Lower leg skin (tissue), 4 donors: ENCODE results near the gene REV3L. TPM values are rescaled to one million over a fixed set of nuclear protein-coding genes. Genes with fewer than 3 reads are reported as not detected.

ENCODE experiments used
- DNase-seq, 2 donors: peaks; one replicate each; pipeline ENCODE4 v3.0.0-alpha.2; 2019; ENCODE audit warnings: low spot score in 2 of 2
- H3K4me3 ChIP-seq: fragments of 200-600 bp; sonication (generic); 2 replicates; pipeline ENCODE4 v1.5.1; 2017; ENCODE audit warnings: mild to moderate bottlenecking, low read depth; ENCODE audit not compliant: poor library complexity, severe bottlenecking
- POLR2A ChIP-seq, 2 donors: fragments of 450-650 bp; IDR thresholded peaks; one replicate each; pipeline ENCODE4 v1.6.1; 2016 to 2017; ENCODE audit warnings: antibody characterized with exemption in 2 of 2, mild to moderate bottlenecking in 1 of 2, moderate library complexity in 1 of 2
- WGBS, 2 donors: methylation state at CpG; one replicate each; pipeline ENCODE4 v1.1.5; 2018; 5-methylcytosine and 5-hydroxymethylcytosine counted together
- intact Hi-C: fragments of 100-400 bp; cut with DNase I; formaldehyde crosslinking; loops from one replicate; pipeline ENCODE4 v1.15.0; 2023; ENCODE audit warnings: low total_unique reads
- total RNA-seq, 4 donors: library from RNA; depleted of rRNA; stranded (reverse); fragments of >200 nt; gene quantifications; one replicate each; pipeline ENCODE4 v1.1.0, GENCODE V29; 2016
- TF ChIP-seq, protein P1 (sequence below), 3 donors: fragments of 450-650 bp; IDR thresholded peaks; one replicate each; pipeline ENCODE4 v1.5.1; 2016; ENCODE audit warnings: antibody characterized with exemption in 3 of 3, mild to moderate bottlenecking in 3 of 3, moderate library complexity in 2 of 3

REV3L gene
- total RNA-seq, 4 donors from 2014 or later = 25.9 to 45.9 (median 28.6) TPM

GRCh38 chr6:111503194-111503593 lies 20.2 kb upstream of the REV3L start:
- TF ChIP-seq, protein P1, sequence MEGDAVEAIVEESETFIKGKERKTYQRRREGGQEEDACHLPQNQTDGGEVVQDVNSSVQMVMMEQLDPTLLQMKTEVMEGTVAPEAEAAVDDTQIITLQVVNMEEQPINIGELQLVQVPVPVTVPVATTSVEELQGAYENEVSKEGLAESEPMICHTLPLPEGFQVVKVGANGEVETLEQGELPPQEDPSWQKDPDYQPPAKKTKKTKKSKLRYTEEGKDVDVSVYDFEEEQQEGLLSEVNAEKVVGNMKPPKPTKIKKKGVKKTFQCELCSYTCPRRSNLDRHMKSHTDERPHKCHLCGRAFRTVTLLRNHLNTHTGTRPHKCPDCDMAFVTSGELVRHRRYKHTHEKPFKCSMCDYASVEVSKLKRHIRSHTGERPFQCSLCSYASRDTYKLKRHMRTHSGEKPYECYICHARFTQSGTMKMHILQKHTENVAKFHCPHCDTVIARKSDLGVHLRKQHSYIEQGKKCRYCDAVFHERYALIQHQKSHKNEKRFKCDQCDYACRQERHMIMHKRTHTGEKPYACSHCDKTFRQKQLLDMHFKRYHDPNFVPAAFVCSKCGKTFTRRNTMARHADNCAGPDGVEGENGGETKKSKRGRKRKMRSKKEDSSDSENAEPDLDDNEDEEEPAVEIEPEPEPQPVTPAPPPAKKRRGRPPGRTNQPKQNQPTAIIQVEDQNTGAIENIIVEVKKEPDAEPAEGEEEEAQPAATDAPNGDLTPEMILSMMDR (IDR thresholded peaks at IDR 0.05) = no peak
- TF ChIP-seq POLR2A (IDR thresholded peaks at IDR 0.05) = no peak
- 55 to 62% methylated on average over 1 of the region's 1 CpG for WGBS, 2 donors
- intact Hi-C loops = no loop called here
- no peak overlapping the region for H3K4me3 ChIP-seq
- DNase-seq = no peak

DNA sequence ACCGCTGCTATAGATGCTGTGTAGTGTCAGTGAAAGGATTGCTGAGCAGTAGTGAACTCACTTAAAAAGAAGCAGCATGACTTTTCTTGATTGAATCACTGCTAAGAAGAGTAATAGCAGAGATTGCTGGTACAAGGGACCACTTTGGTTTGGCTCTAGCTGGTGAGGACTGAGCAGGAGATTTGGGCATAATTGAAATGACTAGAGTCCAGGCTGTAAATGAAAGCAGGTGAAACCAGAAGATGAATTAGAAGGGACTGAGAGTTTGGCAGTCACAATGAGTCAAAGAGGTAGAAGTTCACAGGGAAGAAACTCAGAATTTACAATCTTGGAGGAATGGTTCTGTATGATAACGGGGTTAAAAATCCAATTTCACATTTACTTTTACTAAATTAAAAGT lies 19.1 kb upstream of the REV3L start:
- intact Hi-C loops = no loop called here
- TF ChIP-seq POLR2A (IDR thresholded peaks at IDR 0.05) = no peak
- TF ChIP-seq, protein P1 (IDR thresholded peaks at IDR 0.05) = no peak
- WGBS, 2 donors = 98 to 100% methylated on average over 2 of the region's 2 CpGs
- DNase-seq = no peak
- H3K4me3 ChIP-seq = no peak overlapping the region

DNA sequence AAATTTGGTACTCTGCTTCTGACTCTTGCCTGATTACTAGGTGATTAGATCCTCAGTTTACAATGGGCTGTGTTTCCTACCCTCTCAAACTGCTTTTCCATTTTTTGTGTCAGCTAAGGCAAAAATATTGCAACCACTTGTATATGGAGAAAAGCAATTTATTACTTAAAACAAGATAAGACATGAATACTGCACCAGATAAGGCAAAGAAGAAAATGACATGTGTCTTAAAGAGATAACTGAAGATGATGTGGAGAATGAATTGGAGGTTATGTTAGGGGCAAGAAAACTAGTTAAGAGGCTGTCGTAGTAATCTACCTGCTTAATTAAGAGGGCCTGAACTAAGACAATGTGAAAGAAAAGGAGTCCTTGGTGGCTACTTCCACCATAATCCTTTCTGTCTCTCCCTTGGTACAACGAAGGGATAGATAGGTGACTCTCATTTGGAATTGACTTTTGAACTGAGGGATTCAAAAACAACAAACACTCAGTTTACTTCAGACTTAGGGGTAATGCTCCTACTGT lies 16.3 kb upstream of the REV3L start:
- no peak for DNase-seq
- H3K4me3 ChIP-seq = no peak overlapping the region
- TF ChIP-seq, protein P1 (IDR thresholded peaks at IDR 0.05) = no peak
- no peak for TF ChIP-seq POLR2A (IDR thresholded peaks at IDR 0.05)
- intact Hi-C loops = no loop called here
- 85 to 94% methylated on average over 2 of the region's 2 CpGs for WGBS, 2 donors

DNA sequence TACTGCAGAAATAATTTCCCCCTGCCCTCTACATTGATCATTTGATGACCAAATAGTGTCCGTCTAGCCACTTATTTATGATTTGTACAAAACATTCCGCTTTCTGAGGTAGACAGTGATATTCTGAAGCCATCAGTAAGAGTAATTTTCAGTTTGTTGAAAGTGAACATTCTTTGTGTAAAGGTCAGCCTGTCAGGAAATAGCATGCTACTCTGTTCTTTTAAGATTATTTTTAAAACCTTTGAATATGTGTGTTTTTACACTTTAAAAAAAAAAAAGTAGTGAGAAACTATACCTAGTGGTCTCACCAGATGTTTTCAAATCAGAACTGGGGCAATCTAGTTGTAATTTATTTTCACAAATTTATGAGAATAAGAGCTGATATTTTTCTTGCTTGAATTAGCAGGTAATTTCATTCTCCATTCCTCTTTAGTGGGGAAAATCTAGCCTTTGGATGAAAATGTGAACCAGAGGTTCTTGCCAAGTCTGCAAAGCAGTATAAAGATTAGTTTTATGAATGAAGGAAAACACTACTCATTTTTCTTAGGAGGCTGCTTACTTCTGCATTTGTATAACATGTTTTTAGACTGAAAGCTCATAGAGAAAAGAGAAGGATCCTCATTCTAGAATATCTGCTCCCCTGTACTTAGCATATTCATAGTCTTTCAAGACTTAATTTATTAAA lies 12.1 kb upstream of the REV3L start:
- DNase-seq = no peak
- intact Hi-C loops = no loop called here
- WGBS, 2 donors = 89 to 98% methylated on average over 2 of the region's 2 CpGs
- TF ChIP-seq, protein P1 (IDR thresholded peaks at IDR 0.05) = no peak
- TF ChIP-seq POLR2A (IDR thresholded peaks at IDR 0.05) = no peak
- H3K4me3 ChIP-seq = no peak overlapping the region

DNA sequence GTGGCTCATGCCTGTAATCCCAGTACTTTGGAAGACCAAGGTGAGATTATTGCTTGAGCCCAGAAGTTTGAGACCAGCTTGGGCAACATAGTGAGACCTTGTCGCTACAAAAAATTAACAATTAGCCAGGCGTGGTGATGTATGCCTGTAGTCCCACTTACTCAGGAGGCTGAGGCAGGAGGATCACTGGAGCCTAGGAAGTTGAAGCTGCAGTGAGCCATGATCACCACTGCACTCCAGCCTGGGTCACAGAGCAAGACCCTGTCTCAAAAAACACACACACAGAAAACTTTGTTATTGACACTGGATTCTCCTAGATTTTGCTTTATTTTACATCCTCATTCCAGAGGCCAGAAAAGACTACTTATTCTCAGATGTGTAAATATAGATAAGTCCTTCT lies 9.5 kb upstream of the REV3L start:
- H3K4me3 ChIP-seq = no peak overlapping the region
- no peak for DNase-seq
- TF ChIP-seq, protein P1 (IDR thresholded peaks at IDR 0.05) = no peak
- TF ChIP-seq POLR2A (IDR thresholded peaks at IDR 0.05) = no peak
- intact Hi-C loops = no loop called here
- WGBS, 2 donors = 96 to 100% methylated on average over 2 of the region's 2 CpGs

DNA sequence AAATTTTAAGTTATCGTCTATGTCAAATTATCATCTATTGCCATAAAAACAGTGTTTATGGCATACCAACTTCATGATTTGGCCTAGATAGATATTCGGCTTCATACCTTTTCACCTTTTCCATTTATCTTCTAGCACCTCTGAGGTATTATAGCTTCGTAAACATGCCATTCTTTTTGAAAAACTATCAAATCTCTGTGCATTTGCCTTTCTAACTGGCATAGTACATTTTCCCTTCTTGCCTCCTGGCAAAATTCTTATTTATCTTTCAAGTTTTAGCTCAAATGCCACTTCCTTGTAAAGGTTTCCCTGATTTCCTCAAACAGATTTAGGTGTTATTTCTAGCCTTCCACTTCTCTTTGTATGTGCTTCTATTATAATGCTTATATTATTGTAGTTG lies 7.0 kb upstream of the REV3L start:
- TF ChIP-seq POLR2A (IDR thresholded peaks at IDR 0.05) = no peak
- TF ChIP-seq, protein P1 (IDR thresholded peaks at IDR 0.05) = no peak
- H3K4me3 ChIP-seq = no peak overlapping the region
- 80 to 91% methylated on average over 3 of the region's 3 CpGs for WGBS, 2 donors
- no peak for DNase-seq
- intact Hi-C loops = no loop called here
